NCI-H1436 treated with DMSO at 0.1 percent for 48 hours (cell line): Measurements from ENCODE around the gene PLEKHM3.

Experiments used
- DNase-seq: peaks from one replicate; lab custom pipeline; 2025; lab: John Stamatoyannopoulos, UW

Gene PLEKHM3

DNA sequence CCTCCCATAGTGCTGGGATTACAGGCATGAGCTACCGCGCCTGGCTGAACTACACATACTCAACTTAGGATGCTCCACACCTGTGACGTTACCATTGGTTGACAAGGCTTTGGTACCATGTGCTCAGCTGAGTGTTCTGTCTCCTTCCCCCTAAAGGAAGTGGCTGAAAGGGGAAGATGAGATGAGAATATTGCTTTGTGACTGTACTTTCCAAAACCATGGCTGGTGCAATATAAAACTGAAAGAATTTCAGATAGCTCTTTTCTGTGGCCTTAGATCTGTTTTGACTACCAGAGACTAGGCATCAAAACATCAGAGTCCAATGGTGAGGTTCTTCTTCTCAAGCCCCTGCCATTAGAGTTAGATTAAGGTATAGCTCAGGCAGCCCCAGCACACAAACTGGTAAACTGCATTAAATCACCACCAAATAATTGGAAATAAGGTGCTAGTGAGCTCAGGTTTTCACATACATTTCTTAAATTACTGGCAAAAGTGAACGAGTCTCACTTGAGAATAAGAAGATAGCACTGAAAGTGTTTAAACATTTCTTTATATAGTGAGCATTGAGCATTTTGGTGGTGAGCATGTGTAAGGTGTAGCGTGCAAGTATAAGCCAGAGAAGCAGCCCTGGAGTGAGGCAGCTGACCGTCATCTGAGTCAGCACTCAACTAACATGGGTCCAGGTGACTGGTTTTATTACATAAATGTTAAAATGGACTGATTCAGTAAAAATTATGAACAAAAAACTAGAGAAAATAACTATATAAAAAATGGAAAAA lies 142.1 kb downstream of the PLEKHM3 start:
- DNase-seq, result no peak

DNA sequence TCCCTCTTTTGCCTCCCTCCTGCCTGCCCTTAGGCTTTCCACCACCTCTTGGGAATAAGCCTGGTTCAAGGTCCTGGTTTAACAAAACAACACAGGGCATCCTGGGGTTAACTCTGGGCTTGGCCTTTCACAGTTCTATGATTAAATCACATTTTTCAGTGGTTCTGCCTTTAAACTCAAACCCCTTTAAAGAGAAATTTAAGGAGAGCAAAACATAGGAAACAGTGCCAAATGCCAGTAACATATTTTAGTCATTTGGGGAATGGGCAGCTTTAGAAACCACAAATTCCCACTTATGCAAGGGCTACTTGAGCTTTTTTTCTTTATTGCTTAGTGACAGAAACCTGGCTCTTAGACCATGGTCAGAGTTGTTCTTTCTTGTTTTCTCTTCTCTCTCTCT lies 143.4 kb downstream of the PLEKHM3 start:
- no peak for DNase-seq

DNA sequence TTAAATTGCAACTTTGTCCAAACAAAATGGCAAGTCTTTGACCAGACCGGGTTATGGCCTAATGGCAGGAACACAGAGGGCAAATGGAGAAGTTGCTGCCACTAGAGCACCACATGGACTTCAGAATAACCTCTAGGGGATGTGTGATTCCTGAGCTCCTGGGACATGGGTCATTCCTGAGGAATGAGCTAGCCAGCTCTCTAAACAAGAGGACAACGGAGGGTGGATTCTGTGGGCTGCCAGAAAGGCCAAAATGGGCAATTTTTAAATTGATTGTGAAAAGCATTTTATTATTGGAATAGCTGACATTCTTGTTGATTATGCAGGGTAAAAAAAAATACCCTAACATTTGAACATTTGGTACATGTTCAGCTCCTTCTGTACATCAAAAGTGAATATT lies 145.8 kb downstream of the PLEKHM3 start:
- no peak for DNase-seq

DNA sequence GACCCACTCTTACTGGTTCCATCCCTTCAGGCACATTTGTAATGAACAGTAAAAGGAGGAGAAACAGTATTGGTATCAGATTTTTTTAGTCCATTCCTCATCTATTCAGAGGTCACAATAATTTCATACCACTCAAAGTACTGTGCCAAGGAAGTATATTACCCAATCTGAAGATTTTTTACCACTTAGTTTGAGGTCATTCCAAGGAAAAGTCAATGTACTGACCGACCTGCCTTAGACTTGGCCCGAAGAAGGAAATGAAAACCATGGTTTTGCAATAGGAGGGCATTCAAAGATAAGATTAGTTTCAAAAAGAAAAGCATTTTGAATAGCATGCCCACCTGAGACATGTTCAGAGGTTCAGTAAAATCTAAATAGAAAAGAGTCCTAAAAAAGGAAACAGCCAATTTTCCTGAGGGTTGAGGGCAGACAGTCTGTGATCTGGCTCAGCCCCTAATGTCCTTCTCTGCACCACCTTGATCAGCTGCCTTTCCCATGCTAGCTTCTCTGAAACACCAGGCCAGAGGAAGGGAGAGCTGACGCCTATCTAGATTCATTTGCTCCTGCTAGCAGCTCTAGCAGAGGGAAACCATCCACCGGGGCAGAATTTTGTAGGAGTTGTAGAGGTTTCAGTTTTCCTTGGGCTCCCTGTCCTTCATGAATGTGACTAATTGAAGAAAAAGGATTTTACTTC lies 148.3 kb downstream of the PLEKHM3 start:
- no peak for DNase-seq

DNA sequence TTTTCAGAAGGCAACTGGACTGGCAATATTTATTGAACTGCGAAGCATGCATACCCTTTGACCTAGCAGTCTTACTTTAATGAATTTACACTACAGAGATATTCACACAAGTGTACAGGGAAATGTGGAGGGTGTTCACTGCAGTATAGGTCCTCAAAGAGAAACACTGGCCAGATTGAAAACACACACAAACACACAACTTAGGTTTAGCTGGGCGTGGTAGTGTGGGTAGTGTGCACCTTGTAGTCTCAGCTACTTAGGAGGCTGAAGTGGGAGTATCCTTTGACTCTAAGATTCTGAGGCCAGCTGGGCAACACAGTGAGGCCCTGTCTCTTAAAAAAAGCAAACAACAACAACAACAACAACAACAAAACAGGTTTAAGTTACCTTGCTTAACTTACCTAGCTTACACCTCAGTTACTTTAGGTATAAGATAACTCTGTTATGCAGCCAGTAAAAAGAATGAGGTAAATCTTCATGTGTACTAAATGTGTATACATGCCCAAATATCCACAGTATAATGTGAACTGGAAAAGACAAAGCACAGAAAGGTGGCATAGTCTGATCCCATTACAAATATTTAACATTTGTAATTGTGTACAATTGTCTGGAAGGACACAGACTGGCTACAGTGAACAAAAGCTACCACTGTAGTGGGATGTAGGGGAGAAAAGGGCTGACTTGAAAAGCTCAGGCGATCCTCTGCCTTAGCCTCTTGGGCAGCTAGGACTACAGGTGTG lies 149.7 kb downstream of the PLEKHM3 start:
- no peak for DNase-seq

DNA sequence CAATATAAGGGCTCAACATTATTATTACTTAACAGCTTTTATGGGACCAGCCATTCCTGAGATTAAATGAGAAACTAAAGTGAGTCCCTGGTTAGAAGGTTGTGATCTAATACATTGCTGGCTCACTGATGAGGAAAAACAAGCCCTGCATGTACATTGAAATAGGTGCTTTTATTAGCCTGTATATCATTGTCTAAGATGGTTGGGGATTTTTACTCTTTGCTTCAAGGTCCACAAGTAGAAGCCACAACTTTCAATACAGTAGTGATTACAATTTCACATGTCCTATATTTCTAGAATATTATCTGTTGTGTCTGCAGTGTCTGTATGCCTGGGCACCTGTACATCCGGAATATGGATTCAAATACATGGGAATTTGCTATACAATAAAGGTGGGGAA lies 151.5 kb downstream of the PLEKHM3 start:
- no peak for DNase-seq

DNA sequence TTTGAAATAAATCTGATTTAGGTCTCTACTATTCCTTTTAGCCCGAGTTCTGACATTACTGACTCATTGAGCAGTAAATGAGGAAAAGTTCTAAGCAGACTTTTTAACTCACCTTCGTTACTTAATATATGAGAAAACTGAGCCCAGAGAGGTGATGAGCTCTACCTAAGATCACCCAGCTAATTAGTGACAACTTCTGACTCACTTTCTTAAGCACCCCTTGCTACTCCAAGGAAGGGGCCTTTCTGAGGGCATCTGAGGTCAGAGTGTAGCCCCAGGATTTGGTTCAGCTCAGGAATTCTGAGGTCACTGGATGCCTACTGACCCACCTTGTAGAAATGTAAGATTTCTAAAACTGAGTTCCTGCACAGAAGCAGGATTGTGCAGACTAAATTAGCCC lies 153.4 kb downstream of the PLEKHM3 start:
- DNase-seq, result no peak

DNA sequence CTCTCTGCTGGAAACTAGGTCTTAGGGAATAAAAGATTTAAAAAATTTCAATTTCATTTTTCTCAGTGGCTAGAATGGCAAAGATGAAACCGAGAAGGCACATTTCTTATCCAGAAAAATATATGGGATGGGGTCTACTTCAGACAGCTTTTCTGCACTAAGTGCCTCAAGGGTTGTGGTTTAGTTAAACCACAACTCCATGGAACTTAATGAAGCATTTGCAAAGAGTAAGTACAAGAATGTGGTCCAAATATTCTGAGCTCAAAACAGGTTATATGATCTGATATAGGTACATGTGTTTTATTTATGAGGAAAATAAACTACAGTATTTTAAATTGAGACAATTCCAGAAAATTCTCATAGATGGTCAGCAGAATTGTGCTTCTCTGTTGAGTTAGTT lies 153.8 kb downstream of the PLEKHM3 start:
- DNase-seq, result no peak

DNA sequence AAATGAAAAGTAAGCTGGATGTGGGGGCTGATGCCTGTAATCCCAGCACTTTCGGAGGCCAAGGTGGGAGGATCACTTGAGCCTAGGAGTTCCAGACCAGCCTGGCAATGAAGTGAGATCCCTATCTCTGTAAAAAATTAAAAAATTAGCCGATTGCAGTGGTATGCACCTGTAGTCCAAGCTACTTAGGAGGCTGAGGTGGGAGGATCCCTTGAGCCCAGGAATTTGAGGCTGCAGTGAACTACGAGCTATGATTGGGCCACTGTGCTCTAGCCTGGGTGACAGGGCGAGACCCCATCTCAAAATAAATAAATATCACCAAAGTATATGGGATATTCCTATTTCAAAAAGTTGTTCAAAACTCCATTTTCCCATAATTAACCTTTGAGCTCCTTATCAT lies 154.5 kb downstream of the PLEKHM3 start:
- no peak for DNase-seq

DNA sequence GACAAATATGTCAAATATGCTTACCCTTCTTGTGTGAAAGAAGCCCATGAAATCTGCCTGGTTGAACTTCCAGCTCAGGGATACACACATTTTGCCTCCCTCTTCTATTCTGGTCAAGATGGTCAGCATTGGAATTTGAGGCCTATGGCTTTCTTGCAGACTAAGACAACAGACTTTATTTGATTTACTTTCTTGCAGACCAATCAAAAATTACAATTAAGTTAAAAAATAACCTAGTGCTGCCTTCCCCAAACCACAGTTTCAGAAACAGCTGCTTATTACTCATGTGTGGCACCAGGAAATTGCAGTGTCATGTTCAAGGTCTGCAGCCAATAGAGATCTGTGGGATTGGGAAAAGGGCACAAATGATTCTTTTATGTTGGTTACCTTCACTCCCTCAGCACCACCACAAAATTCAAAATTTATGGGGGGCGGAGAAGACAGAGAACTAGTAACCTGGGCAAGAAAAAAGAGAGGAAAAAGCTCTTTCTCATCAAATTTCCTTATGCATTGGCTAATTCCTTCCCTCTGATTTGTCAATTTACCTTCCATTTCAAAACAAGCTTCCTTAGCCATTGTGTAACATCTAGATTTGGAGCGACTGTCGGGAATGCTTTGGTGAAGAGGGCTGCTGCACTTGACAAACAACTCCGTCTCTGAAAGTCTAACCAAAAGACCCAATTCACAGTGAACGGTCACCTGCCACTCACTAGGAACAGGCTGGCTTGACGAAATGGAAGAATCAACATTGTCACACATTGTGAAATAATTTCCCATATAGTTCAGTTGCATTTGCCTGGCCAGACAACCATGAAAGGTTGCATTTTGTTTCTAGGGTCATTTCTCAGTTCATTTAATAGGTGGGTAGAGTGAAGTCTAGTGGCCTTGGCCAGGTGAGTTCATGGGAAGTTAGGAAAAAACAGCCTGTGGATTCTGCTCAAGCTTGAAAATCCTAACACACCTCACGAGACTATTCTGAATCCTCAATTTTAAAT lies 155.2 kb downstream of the PLEKHM3 start:
- DNase-seq, result no peak

DNA sequence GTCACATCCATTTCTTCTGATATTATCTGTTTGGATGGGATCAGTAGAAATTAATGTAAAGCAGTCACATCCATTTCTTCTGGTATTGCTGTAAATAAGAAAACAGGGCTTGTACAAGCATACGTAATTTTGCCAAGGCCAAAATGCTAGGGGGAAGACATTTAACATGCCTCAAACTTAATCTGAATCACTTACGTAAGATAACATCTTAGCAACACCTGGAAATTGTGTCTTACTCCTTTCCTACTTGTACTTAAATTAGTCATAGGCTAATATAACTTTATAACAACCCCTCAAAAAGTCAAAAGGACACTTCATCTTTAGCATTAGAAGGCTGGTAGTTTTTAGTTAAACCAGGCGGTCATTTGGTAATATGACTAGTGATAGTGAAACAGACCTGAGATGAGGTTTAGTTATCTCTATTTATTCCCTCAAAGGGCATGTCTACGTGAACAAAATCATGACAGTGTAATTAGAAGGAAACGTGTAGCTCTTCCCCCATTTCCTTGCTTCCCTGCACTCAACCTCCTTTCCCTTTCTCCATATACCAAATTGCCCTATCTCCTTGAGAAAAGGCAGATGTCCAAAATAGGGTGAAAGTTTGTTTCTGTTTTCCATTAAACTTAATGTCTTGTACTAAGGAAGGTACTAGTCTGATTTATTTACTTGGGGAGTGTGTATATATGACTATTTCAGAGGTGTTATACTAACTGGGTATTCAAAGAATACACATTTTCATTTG lies 156.3 kb downstream of the PLEKHM3 start:
- DNase-seq, result no peak

DNA sequence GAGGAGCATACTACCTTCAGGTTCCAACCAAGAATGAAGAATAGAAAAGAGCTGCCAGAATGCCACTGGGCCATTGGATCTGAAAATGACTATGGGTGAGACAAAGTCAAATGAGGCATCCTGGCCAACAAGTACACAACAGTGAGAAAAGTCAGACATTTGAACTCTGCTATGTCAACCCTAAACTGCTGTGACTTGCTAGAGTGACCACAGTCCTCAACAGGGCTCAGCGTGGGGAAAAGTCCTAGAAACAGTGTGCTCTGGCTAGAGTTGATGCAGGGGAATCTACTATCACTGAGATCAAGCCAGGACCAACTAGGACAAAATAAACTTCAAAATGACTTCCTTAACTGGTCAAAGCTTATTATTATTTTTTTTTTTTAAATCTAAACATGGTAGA lies 157.4 kb downstream of the PLEKHM3 start:
- no peak for DNase-seq

DNA sequence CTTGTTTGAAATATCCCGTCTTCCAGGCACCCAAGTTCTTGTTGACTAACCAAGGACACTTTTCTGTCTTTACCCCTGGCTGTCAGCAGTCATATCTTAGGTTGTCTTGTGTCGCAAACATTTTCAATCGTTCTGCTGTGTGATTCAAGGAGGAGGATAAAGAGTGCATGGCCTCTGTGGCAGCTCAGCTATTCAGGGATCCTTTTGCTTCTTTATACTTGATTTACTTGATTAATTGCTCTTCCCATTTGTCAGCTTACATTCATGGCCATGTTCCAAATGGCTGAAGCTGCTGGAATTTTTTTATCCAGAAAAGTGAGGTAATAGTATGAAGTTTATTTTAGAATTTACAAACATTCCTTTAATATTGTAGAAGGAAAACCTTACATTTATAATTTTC lies 158.3 kb downstream of the PLEKHM3 start:
- DNase-seq, result no peak

DNA sequence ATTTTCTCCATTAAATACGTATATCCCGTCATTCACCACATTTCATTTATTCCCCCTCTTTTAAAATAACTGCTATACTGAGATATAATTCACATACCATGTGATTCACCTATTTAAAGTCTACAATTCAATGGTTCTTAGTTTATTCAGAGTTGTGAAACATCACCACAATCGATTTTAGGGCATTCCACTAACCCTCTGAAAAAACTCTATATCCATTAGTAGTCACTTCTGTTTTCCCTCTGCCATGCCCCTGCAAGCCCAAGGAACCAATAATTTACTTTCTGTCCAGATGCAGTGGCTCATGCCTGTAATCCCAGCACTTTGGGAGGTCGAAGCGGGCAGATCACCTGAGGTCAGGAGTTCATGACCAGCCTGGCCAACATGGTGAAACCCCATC lies 160.1 kb downstream of the PLEKHM3 start:
- no peak for DNase-seq

DNA sequence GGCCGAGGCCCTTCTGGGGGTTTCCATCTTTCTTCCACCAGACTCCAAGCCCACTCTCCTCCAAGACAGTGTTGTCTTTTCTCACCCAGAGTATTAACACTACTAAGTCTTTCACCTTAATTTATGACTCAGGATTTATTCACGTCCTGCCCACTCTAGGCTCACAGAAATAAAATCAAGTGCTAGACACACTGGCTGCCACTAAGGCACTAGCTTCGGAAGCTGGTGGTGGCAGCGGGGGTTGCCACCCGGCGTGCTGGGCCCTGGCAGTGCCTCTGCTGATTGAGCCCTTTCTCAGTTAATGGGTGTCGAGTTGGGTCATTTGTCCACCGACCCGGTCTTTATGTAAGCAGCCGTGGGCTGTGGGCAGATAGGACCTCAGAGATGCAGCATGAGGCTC lies 162.0 kb downstream of the PLEKHM3 start:
- DNase-seq, result no peak

DNA sequence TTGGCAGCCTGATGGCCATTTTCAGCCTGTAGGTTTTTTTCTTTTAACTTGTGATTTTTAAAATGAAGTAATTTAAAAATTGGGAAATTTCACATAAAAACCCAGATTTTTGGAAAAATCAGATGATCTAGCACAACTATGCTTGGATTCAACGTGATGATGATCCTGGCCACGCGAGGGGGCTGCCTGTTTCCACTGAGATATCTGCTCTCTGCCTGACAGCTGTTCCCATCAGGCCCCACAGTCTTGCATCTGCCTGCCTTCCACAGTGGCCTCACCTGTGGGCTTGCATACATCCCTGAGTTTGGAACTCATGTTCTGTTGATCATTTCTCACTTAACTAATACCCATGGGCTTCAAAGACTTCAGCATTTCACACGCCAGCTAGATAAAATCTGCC lies 163.5 kb downstream of the PLEKHM3 start:
- DNase-seq, result no peak

DNA sequence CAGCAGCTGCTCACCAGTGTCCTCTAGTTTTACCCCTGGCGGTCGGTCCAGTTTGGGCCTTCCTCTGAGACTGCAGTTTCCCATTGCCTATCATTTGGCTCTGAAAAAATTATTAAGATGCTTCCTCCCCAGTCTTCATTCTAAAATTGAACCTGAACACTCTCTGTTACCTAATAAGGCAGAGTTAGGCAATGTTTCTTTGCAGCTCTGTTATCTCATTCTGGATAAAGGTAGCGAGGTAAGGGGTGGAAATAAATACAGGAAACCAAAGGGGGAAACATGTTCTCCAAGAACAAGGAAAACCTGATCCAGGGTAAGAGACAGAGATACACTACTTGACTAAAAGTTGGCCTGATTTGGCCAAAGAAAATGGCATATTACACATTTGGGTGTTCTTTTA lies 164.6 kb downstream of the PLEKHM3 start:
- no peak for DNase-seq

DNA sequence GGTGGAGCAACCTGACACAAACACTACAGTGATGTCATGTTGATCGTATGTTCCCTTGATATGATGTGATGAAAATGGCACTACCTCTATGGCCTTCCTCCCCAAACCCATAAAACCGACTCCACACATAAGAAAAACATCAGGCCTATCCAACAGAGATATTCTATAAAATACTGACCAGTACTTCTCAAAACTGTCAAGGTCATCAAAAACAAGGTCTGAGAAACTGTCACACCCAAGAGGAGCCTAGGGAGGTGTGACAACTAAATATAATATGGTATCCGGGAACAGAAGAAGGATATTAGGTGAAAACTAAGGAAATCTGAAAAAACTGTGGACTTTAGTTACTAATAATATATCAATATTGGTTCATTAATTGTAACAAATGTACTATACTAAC lies 169.7 kb downstream of the PLEKHM3 start:
- DNase-seq, result no peak

DNA sequence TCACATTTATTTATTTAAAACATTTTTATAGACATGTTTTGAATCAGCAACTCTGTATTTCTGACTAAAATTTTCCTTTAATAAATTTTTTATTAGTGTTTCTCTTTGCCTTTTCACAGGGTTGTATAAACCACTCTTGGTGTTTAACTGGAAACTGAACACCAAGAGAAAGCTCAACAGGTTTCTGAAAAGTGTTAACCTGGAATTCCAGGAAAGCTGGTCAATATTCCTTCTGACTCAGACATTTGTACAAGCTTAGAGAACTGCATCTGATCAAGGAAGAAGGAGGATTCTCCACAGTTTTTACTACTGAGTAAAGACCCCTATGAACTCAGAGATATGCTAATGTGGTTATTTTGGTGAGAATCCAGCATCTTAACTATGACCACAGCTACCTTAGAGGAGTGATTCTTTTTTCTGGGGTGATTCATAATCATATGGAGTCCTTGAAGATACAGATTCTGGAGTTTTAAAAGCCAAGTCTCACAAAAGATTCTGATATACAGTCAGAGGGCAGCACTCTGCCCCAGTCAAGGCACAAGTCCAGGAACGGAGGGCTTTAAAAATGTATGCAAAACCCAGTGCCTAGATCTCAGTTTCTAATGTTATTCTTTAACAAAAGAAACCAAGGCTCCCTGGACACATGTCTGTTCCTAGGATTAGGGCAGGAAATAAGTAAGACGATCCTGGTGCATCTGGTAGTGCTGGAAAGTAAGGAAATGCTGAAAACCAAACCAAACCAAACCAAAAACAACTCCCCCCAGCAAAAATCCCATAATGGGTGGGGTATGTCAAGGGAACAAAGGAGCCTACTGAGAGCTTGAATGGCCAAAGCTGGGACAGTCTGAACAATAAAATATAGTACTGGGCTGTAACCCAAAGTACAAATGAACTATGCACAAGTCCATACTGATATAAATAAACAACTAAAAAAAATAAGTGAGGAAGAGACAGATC lies 170.6 kb downstream of the PLEKHM3 start:
- no peak for DNase-seq

DNA sequence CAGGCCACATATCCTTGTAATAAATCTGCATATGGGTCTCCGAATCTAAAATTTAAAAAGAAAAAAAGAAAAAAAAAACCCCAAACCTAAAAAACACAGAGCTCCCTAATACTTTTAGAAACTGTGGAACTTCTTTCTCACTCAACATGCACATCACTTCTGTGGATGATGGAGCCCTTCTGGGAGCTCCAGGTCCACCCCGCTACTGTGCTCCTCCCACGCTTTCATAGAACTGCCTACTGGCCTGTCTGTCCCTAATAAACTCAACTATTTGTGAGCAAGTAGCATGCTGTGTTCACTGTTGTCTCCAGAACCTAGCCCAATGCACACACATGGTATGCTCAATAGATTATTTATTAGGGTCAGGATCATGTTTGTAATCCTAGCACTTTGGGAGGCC lies 172.5 kb downstream of the PLEKHM3 start:
- DNase-seq, result no peak
